HL-60 (cell line): ENCODE data around the gene CCSER1.
A peak's percentile ranks its signal among the peaks of the same experiment; 100 is the strongest.
"Not testable (repeated sequence)": the region's sequence is repeated elsewhere in the genome, so short reads cannot be mapped to it uniquely, and the experiment has no call there.

ENCODE experiments used
- DNase-seq, 2 experiments: peaks; one replicate each; pipeline ENCODE4 v3.0.0-alpha.2; 2010 to 2020; ENCODE audit warnings: low read depth in 1 of 2, low spot score in 1 of 2
- H3K27ac ChIP-seq: fragments of 250-450 bp; sonication (Bioruptor Pico); replicated peaks from 2 replicates; pipeline ENCODE4 v1.5.1; 2020; ENCODE audit warnings: mild to moderate bottlenecking, moderate library complexity
- H3K27me3 ChIP-seq: fragments of 250-450 bp; sonication (Bioruptor Pico); 2 replicates; pipeline ENCODE4 v1.5.1; 2021; ENCODE audit warnings: mild to moderate bottlenecking, moderate library complexity; ENCODE audit not compliant: insufficient read depth, poor library complexity, severe bottlenecking
- H3K4me3 ChIP-seq: replicated peaks from 2 replicates; pipeline ENCODE4 v1.5.1; 2011; ENCODE audit warnings: mild to moderate bottlenecking, control low read depth, low read length; ENCODE audit not compliant: insufficient read depth
- CTCF ChIP-seq: IDR thresholded peaks from one replicate; pipeline ENCODE4 v1.5.1; 2011; ENCODE audit warnings: low read length, control low read depth, inconsistent platforms; ENCODE audit not compliant: insufficient read depth
- GABPA ChIP-seq: IDR thresholded peaks from 2 replicates; pipeline ENCODE4 v1.6.1; 2012; ENCODE audit warnings: low read depth
- POLR2AphosphoS5 ChIP-seq: IDR thresholded peaks from 2 replicates; pipeline ENCODE4 v1.6.1; 2012; ENCODE audit warnings: low read depth
- REST ChIP-seq: IDR thresholded peaks from 2 replicates; pipeline ENCODE4 v1.6.1; 2012; ENCODE audit warnings: low read depth; ENCODE audit not compliant: insufficient replicate concordance
- SPI1 ChIP-seq: IDR thresholded peaks from 2 replicates; pipeline ENCODE4 v1.6.1; 2012; ENCODE audit warnings: low read depth, mild to moderate bottlenecking, borderline replicate concordance

The CCSER1 gene

GRCh38 chr4:90883519-90883918 lies 756.3 kb downstream of the CCSER1 start:
- Histone ChIP-seq H3K27ac (no peak overlapping the region), H3K4me3 (no peak overlapping the region), H3K27me3 (no peaks in the 10 kb centered on the region)
- TF ChIP-seq GABPA (no peak), SPI1 (peak; percentile 76; the same call in 1 of the 2 replicates)
- no peak for DNase-seq

GRCh38 chr4:90888571-90888970 lies 761.4 kb downstream of the CCSER1 start:
- Histone ChIP-seq H3K27me3 (no peaks in the 10 kb centered on the region), H3K4me3 (no peak overlapping the region), H3K27ac (no peak overlapping the region)
- no peak for DNase-seq
- no peak for TF ChIP-seq CTCF
- no peak for TF ChIP-seq REST
- no peak for TF ChIP-seq GABPA
- no peak for TF ChIP-seq POLR2AphosphoS5

GRCh38 chr4:90889171-90889570 lies 762.0 kb downstream of the CCSER1 start:
- Histone ChIP-seq H3K27me3 (no peaks in the 10 kb centered on the region), H3K4me3 (no peak overlapping the region), H3K27ac (no peak overlapping the region)
- no peak for DNase-seq
- TF ChIP-seq REST (no peak), POLR2AphosphoS5 (no peak), SPI1 (no peak), CTCF (no peak), GABPA (no peak)

DNA sequence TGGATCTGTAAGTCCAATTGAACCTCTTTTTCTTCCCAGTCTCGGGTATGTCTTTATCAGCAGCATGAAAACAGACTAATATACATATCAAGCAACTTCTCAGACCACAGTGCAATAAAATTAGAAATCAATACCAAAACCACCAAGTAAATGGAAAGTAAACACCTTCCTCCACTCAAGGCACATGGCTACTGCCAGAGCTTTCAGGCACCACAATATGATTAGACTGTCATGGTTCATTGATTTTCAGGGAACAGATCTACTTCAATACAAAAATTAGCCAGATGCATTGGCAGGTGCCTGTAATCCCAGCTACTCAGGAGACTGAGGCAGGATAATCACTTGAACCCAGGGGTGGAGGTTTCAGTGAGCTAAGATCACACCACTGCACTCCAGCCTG lies 776.2 kb downstream of the CCSER1 start:
- H3K27ac ChIP-seq, H3K4me3 ChIP-seq, DNase-seq, H3K27me3 ChIP-seq: not testable (repeated sequence)

GRCh38 chr4:90904021-90904420 lies 776.8 kb downstream of the CCSER1 start:
- no peak for DNase-seq
- H3K27me3 ChIP-seq = no peaks in the 10 kb centered on the region
- TF ChIP-seq GABPA = no peak
- TF ChIP-seq SPI1 = no peak
- no peak for TF ChIP-seq CTCF
- no peak for TF ChIP-seq REST
- TF ChIP-seq POLR2AphosphoS5 = no peak
- H3K4me3 ChIP-seq = no peak overlapping the region
- H3K27ac ChIP-seq = no peak overlapping the region
